GM21529 (cell line): ENCODE data around the gene AGBL1.
A peak's percentile ranks its signal among the peaks of the same experiment; 100 is the strongest.
"Not testable (repeated sequence)": the region's sequence is repeated elsewhere in the genome, so short reads cannot be mapped to it uniquely, and the experiment has no call there.

Experiments
- ATAC-seq: cut with Tn5 transposase; IDR thresholded peaks from one replicate; pipeline ENCODE4 v1.9.1; 2021; ENCODE audit not compliant: unreplicated experiment

AGBL1 gene

DNA sequence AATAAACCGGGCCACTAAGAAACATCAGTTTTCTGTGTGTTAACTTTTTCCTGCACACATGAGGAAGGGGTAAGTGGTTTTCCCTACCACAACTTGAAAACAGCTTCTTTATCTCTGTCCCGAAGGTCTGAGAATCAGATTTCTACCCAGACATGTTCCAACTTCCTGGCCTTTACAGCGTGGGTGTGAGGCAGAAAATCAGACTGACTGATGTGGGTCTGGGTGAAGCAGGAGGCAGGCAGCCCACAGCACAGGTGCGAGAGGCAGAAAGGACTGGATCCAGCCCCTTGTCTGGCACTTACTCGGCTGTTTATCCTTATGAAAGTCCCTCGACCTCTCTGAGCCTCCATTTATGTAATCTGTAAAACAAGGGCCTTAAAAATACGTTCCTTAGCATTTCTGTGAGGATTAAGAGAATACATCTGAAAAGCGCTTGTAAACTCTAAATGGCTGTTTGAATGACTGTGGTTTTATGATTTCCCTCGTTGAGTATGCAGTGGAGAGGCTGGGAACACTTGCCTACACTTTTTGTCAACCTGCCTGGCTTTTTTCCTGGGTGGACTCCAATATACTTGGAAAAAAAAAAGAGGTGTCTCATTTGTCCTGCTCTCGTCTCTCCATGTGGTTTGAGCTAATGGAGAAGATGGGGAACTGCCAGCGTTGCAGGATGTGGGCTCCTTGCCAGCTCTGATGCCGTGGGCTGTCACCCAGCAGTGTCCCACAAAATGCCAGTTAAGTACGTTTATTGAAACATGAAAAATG lies 3.1 kb downstream of the AGBL1 start:
- no peak for ATAC-seq

DNA sequence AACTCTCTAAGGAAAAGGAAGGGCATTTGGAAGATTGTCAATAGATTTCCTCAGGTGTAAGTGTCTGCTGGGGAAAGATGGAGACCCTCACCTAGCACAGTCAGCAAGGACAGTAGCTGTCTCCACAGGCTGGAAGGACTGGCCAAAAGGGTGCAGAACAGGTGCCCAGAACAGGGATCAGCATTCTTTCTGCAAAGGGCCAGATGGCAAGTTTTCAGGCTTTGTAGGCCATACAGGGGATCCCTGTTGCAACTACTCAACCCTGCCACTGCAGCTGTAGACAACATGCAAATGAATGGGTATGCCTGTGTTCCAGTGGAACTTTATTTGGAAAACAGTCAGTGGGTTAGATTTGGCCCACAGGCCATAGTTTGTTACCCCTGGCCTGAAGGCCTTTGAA lies 8.1 kb downstream of the AGBL1 start:
- no peak for ATAC-seq

- no peak for ATAC-seq
Measured at GRCh38 chr15:86089422-86089821, 9.8 kb downstream of the AGBL1 start.

- ATAC-seq = no peak
Measured at GRCh38 chr15:86101818-86102217, 22.1 kb downstream of the AGBL1 start.

GRCh38 chr15:86103825-86104224 lies 24.2 kb downstream of the AGBL1 start:
- ATAC-seq = no peak

GRCh38 chr15:86106306-86106705 lies 26.6 kb downstream of the AGBL1 start:
- ATAC-seq = no peak

DNA sequence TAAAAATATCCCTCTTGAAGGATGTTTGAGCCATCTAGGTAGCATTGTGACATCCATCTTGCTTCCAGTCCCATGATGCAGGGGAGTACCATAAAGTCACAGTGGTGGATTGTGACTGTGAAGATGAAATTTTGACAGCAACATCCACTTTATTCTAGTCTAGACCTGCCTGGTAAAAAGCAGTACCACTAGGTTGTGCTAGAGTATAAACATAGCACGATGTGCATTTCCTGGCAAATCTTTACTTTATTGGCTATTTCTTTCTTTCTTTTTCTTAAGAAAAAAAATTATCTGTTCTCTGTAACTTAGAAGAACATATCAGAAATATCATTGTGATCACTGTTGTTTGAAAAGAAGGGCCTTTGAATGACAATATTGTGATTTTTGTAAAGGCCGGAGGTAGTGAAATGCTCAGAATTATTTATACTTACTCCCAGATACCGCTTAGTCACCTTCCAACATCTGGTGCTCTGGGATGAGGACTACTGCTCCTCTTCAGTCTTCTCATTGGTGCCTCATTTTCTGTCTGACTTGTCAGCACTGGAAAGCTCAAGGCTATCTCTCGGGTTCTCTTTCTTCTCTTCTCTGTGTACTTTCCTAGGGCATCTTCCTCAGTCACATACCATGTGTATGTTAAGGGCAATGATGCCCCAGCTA lies 35.6 kb downstream of the AGBL1 start:
- ATAC-seq = no peak

- ATAC-seq = no peak
Measured at GRCh38 chr15:86121568-86122225, 42.0 kb downstream of the AGBL1 start.

DNA sequence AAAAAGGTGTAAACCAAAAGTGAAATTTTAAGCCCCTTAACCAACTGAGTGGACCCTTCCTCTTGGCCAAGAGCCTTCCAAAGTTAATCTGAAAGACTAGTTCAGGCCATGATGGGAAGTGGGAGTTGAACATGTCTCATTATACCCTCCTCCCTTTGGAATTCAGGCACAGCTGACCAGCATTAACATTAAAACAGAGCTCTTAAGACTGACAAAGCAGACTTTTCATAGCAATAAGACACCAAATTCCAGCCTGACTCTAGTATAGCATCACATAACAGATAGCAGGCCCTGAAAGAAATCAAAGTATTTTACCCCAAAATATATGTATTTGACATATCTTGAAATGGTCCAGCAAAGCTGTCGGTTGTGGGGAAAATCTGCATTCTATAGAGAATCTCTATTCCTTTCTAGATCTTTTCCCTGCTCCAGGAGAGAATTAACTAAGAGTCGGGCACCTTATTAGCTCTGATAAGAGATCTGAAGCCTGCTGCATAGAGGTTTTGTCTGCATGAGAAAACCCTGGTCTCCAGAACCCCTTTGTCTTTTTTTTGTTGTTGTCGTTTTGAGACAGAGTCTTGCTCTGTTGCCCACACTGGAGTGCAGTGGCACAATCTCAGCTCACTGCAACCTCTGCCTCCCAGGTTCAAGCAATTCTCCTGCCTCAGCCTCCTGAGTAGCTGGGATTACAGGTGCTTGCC lies 43.2 kb downstream of the AGBL1 start:
- ATAC-seq = not testable (repeated sequence)

DNA sequence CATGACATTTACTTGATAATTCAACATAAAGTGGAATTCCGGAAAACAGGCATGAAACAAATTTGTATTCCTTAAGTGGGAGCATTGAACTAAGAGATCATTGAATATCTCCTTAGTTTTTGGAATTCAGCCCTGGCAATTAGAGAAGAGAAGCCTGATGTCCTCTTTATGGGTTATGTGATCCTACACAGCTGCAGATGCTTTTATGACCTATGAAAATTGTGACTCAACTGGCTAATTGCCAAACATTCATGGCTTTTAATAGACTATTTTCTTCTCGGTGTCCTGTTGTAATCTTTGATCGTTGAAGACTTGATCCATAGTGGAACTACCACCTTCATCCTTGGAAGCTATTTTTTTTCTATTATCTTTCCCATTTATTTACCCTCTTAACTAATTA lies 46.1 kb downstream of the AGBL1 start:
- no peak for ATAC-seq

DNA sequence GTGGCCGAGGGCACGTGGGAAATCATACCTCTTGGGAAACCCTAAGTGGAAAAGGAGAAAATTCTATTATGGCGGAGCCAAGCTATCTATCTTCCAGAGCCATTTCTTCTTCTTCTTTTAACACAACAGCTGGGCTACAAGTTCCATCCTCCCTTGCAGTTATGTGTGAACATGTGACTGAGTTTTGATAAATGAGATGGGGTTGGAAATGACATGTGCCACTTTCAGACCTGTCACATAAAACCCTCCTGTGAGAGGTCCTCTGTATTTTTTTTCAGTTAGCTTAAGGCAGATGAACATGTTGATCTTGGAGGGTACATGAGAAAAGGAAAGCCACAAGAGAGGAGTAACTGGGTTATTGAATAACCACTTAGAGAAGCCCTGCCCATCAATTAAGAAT lies 47.9 kb downstream of the AGBL1 start:
- ATAC-seq = no peak

DNA sequence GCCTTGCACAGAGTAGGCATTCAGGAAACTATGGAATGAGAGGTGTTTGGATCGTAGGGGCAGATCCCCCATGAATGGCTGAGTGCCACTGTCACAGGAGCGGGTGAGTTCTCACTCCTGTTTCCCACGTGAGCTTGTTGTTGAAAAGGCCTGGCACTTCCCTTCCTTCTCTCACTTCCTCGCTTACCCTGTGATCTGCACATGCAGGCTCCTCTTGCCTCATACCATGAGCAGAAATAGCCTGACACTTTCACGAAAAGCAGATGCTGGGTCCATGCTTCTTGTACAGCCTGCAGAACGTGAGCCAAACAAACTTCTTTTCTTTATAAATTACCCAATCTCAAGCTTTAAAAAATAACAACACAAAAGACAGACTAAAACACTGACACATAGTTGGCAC lies 55.4 kb downstream of the AGBL1 start:
- no peak for ATAC-seq

- no peak for ATAC-seq
Measured at GRCh38 chr15:86136861-86137260, 57.2 kb downstream of the AGBL1 start.

DNA sequence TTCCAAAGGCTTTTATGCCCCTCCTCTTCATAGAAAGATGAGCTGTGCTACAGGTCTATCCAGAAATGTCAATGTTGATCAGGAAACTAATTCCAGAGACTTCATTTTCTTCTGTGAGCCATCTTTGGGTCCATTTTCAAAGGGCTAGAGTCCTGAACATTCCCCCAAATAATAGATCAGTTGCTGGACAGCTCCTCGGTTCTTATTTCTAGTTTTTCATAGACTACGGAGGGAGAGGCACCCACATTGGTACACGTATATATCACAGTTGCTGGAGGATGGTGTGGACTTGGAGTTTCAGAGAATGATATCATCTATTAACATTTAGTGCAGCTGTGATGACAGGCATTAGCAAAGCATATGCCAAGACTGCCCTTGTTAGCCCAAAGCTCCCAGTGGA lies 59.1 kb downstream of the AGBL1 start:
- ATAC-seq = no peak

- ATAC-seq = peak; percentile 75
Measured at GRCh38 chr15:86139828-86140227, 60.2 kb downstream of the AGBL1 start.

DNA sequence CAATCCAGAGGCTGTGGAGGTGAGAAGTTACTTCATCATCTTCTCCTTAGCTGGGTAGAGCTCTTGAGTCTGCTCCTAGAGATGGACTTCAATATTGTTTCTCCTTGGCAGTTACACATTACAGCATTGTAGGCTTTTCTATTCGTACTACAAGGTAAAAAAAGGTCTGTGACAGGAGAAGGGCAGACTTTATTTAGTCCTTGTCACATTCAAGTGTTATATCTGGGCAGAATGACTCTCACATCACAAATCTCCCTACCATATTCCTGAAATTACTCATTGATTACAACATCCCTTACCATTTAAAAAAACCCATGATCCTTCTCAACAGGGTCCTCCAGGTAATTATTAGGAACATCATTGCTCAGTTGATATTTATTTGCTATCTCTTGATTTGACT lies 75.0 kb downstream of the AGBL1 start:
- ATAC-seq = no peak

DNA sequence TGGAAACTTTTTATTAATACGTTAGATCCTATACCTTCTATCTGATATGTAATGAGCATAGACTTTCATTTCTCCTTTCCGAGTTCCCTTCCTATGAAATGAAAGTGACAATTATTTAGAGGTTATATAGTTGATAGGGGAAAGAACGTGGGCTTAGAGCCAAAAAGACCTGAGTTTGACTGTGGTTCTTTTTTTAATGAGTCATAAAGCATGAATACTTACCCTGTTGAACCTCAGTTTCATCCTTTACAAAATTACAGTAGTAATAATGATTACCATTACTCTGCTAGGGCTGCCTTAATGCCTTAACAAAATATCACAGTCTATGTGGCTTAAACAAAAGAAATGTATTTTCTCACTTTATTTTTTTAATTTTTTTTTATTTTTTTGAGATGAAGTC lies 75.9 kb downstream of the AGBL1 start:
- ATAC-seq = no peak

DNA sequence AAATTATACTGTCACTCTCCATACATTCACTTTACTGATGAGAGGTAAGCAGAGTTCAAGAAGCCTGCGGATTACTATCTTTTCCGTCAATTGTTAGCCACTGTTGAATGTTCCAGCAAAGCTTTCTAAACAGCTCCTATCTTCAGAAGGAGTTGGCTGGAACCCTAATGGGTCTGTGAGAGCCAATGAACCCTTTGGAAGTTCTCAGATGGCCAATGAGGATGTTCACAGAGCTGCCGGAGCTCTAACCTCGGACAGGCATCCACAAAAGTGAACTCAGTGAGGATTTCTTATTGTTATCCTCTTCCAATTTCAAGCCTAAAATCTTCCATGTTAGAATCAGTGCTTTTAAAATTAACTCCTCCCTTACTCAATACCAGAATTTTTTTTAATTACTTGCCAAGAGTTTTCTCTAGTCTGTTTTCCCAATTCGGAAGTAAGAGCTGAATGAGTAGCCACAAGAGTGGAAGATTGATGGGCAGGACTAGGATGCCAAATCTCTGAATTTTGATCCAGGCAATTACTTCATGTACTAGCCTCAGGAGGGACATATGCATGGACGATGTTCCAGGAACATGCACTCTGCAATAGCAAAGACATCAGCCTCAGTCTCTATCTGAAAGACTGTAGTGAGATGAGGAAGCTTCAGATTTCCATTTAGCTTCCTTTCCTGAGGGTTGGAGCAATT lies 78.1 kb downstream of the AGBL1 start:
- no peak for ATAC-seq

- no peak for ATAC-seq
Measured at GRCh38 chr15:86159468-86159867, 79.8 kb downstream of the AGBL1 start.

DNA sequence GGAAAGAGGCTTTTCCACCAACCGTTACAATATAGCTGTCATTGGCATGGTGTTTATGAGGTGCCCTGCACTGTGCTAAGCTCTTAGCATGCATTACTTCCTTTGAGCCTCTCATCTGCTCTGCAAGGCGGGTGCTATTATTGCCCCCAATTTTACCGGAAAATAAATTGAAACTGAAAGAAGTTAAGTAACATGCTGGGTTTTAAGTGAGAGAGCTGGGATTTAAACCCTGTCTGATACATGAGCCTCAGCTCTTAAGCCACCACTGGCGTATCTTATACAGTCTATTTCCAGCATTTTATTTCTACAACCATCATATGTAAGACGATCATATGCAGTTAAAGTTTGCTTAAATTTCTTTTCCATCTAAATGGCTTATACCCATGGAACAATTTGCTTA lies 81.6 kb downstream of the AGBL1 start:
- ATAC-seq = no peak

DNA sequence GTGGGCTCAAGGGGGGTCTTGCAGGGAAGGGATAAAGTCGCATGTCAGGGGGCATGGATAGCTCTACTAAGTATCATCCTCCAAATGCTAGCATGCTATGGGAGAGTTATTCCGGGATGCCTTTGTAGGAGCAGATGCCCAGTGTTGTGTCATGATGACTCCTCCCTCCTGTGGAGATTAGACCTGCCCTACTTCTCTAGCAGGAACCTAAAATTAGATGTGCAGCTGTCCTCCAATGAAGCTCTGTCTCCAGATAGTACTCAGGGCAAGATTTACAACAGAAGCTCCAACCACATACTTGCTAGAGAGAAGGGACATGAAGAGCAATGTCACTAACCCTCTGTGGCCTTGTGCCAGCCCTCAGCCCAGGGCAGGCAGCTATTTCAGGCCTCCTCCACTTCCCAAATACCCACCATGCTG lies 82.5 kb downstream of the AGBL1 start:
- ATAC-seq = no peak
